ENCODE measurements around the gene CD109.
"Not testable (repeated sequence)": the region's sequence is repeated elsewhere in the genome, so short reads cannot be mapped to it uniquely, and the experiment has no call there.

Gene CD109

GRCh38 chr6:73844696-73845095, 148.7 kb downstream of the CD109 start:
- H3K4me3 ChIP-seq (ENCODE audit: insufficient read depth, low read depth, low read length); H3K36me3 ChIP-seq (ENCODE audit: control insufficient read depth, insufficient read depth, low read length); H3K27ac ChIP-seq (ENCODE audit: insufficient read depth, low read depth, low read length, poor library complexity, severe bottlenecking); H3K4me1 ChIP-seq (ENCODE audit: control insufficient read depth, insufficient read depth, low read length); H3K9me3 ChIP-seq (ENCODE audit: control insufficient read depth, low read length); H3K27me3 ChIP-seq (ENCODE audit: control insufficient read depth, insufficient read depth, low read length, poor library complexity, severe bottlenecking): not testable (repeated sequence)

GRCh38 chr6:73851048-73851447, 155.0 kb downstream of the CD109 start:
- not testable (repeated sequence) for H3K36me3 ChIP-seq (ENCODE audit: control insufficient read depth, insufficient read depth, low read length); H3K4me1 ChIP-seq (ENCODE audit: control insufficient read depth, insufficient read depth, low read length); H3K9me3 ChIP-seq (ENCODE audit: control insufficient read depth, low read length); H3K27ac ChIP-seq (ENCODE audit: insufficient read depth, low read depth, low read length, poor library complexity, severe bottlenecking); H3K4me3 ChIP-seq (ENCODE audit: insufficient read depth, low read depth, low read length); H3K27me3 ChIP-seq (ENCODE audit: control insufficient read depth, insufficient read depth, low read length, poor library complexity, severe bottlenecking)
- 95 to 96% methylated on average over 25 of the region's 25 CpGs for WGBS, 2 experiments

- WGBS, 2 experiments, result 33 to 38% methylated on average over 3 of the region's 5 CpGs
- no peaks in the 10 kb centered on the region for H3K27me3 ChIP-seq (ENCODE audit: control insufficient read depth, insufficient read depth, low read length, poor library complexity, severe bottlenecking)
- no peaks in the 10 kb centered on the region for H3K4me1 ChIP-seq (ENCODE audit: control insufficient read depth, insufficient read depth, low read length)
- no peaks in the 10 kb centered on the region for H3K9me3 ChIP-seq (ENCODE audit: control insufficient read depth, low read length)
- H3K27ac ChIP-seq (ENCODE audit: insufficient read depth, low read depth, low read length, poor library complexity, severe bottlenecking), result no peak overlapping the region
- no peak overlapping the region for H3K4me3 ChIP-seq (ENCODE audit: insufficient read depth, low read depth, low read length)
- no peaks in the 10 kb centered on the region for H3K36me3 ChIP-seq (ENCODE audit: control insufficient read depth, insufficient read depth, low read length)
Observed at GRCh38 chr6:73854998-73855718, 159.2 kb downstream of the CD109 start.

- H3K27me3 ChIP-seq (ENCODE audit: control insufficient read depth, insufficient read depth, low read length, poor library complexity, severe bottlenecking), result no peaks in the 10 kb centered on the region
- WGBS, 2 experiments, result 90 to 95% methylated on average over 3 of the region's 3 CpGs
- H3K4me1 ChIP-seq (ENCODE audit: control insufficient read depth, insufficient read depth, low read length), result no peaks in the 10 kb centered on the region
- H3K36me3 ChIP-seq (ENCODE audit: control insufficient read depth, insufficient read depth, low read length), result no peaks in the 10 kb centered on the region
- no peak overlapping the region for H3K4me3 ChIP-seq (ENCODE audit: insufficient read depth, low read depth, low read length)
- no peak overlapping the region for H3K27ac ChIP-seq (ENCODE audit: insufficient read depth, low read depth, low read length, poor library complexity, severe bottlenecking)
- no peaks in the 10 kb centered on the region for H3K9me3 ChIP-seq (ENCODE audit: control insufficient read depth, low read length)
Observed at GRCh38 chr6:73857341-73857890, 161.4 kb downstream of the CD109 start.

- H3K36me3 ChIP-seq (ENCODE audit: control insufficient read depth, insufficient read depth, low read length), result no peaks in the 10 kb centered on the region
Observed at GRCh38 chr6:73858376-73858775, 162.4 kb downstream of the CD109 start.

GRCh38 chr6:73860303-73860702, 164.3 kb downstream of the CD109 start:
- Histone ChIP-seq H3K27ac (ENCODE audit: insufficient read depth, low read depth, low read length, poor library complexity, severe bottlenecking) (no peak overlapping the region), H3K36me3 (ENCODE audit: control insufficient read depth, insufficient read depth, low read length) (no peaks in the 10 kb centered on the region), H3K4me3 (ENCODE audit: insufficient read depth, low read depth, low read length) (no peak overlapping the region), H3K27me3 (ENCODE audit: control insufficient read depth, insufficient read depth, low read length, poor library complexity, severe bottlenecking) (no peaks in the 10 kb centered on the region), H3K9me3 (ENCODE audit: control insufficient read depth, low read length) (no peaks in the 10 kb centered on the region), H3K4me1 (ENCODE audit: control insufficient read depth, insufficient read depth, low read length) (no peaks in the 10 kb centered on the region)
- 100% methylated on average over 1 of the region's 1 CpG for WGBS, 2 experiments

More at GRCh38 chr6:73858376-73858775, 162.4 kb downstream of the CD109 start:
- no peaks in the 10 kb centered on the region for H3K4me1 ChIP-seq (ENCODE audit: control insufficient read depth, insufficient read depth, low read length)
- no peak overlapping the region for H3K4me3 ChIP-seq (ENCODE audit: insufficient read depth, low read depth, low read length)
- no peaks in the 10 kb centered on the region for H3K27me3 ChIP-seq (ENCODE audit: control insufficient read depth, insufficient read depth, low read length, poor library complexity, severe bottlenecking)
- no CpG with 5 or more reads among the region's 1 CpG for WGBS, 2 experiments
- no peak overlapping the region for H3K27ac ChIP-seq (ENCODE audit: insufficient read depth, low read depth, low read length, poor library complexity, severe bottlenecking)
- H3K9me3 ChIP-seq (ENCODE audit: control insufficient read depth, low read length), result no peaks in the 10 kb centered on the region

- no peaks in the 10 kb centered on the region for H3K27me3 ChIP-seq (ENCODE audit: control insufficient read depth, insufficient read depth, low read length, poor library complexity, severe bottlenecking)
- no peaks in the 10 kb centered on the region for H3K4me1 ChIP-seq (ENCODE audit: control insufficient read depth, insufficient read depth, low read length)
- no peak overlapping the region for H3K4me3 ChIP-seq (ENCODE audit: insufficient read depth, low read depth, low read length)
- no peaks in the 10 kb centered on the region for H3K9me3 ChIP-seq (ENCODE audit: control insufficient read depth, low read length)
- no peak overlapping the region for H3K27ac ChIP-seq (ENCODE audit: insufficient read depth, low read depth, low read length, poor library complexity, severe bottlenecking)
- no peaks in the 10 kb centered on the region for H3K36me3 ChIP-seq (ENCODE audit: control insufficient read depth, insufficient read depth, low read length)
Observed at GRCh38 chr6:73866305-73866704, 170.3 kb downstream of the CD109 start.

GRCh38 chr6:73867411-73867810, 171.4 kb downstream of the CD109 start:
- WGBS, 2 experiments, result 89 to 90% methylated on average over 3 of the region's 3 CpGs
- Histone ChIP-seq H3K4me1 (ENCODE audit: control insufficient read depth, insufficient read depth, low read length) (no peaks in the 10 kb centered on the region), H3K27me3 (ENCODE audit: control insufficient read depth, insufficient read depth, low read length, poor library complexity, severe bottlenecking) (no peaks in the 10 kb centered on the region), H3K36me3 (ENCODE audit: control insufficient read depth, insufficient read depth, low read length) (no peaks in the 10 kb centered on the region), H3K27ac (ENCODE audit: insufficient read depth, low read depth, low read length, poor library complexity, severe bottlenecking) (no peak overlapping the region), H3K4me3 (ENCODE audit: insufficient read depth, low read depth, low read length) (no peak overlapping the region), H3K9me3 (ENCODE audit: control insufficient read depth, low read length) (no peaks in the 10 kb centered on the region)

- H3K4me3 ChIP-seq (ENCODE audit: insufficient read depth, low read depth, low read length), result no peak overlapping the region
- H3K27ac ChIP-seq (ENCODE audit: insufficient read depth, low read depth, low read length, poor library complexity, severe bottlenecking), result no peak overlapping the region
- WGBS, 2 experiments, result 93 to 97% methylated on average over 2 to 3 of the region's 3 CpGs
- H3K27me3 ChIP-seq (ENCODE audit: control insufficient read depth, insufficient read depth, low read length, poor library complexity, severe bottlenecking), result no peaks in the 10 kb centered on the region
- H3K36me3 ChIP-seq (ENCODE audit: control insufficient read depth, insufficient read depth, low read length), result no peaks in the 10 kb centered on the region
- H3K9me3 ChIP-seq (ENCODE audit: control insufficient read depth, low read length), result no peaks in the 10 kb centered on the region
- no peaks in the 10 kb centered on the region for H3K4me1 ChIP-seq (ENCODE audit: control insufficient read depth, insufficient read depth, low read length)
Observed at GRCh38 chr6:73870907-73871306, 174.9 kb downstream of the CD109 start.

GRCh38 chr6:73873081-73873480, 177.1 kb downstream of the CD109 start:
- Histone ChIP-seq H3K9me3 (ENCODE audit: control insufficient read depth, low read length) (no peaks in the 10 kb centered on the region), H3K4me3 (ENCODE audit: insufficient read depth, low read depth, low read length) (no peak overlapping the region), H3K27ac (ENCODE audit: insufficient read depth, low read depth, low read length, poor library complexity, severe bottlenecking) (no peak overlapping the region), H3K36me3 (ENCODE audit: control insufficient read depth, insufficient read depth, low read length) (no peaks in the 10 kb centered on the region), H3K27me3 (ENCODE audit: control insufficient read depth, insufficient read depth, low read length, poor library complexity, severe bottlenecking) (no peaks in the 10 kb centered on the region), H3K4me1 (ENCODE audit: control insufficient read depth, insufficient read depth, low read length) (no peaks in the 10 kb centered on the region)

All from ectodermal cell (in vitro differentiated cells).